HEK293 (cell line): ENCODE data around the gene NUMB.

Source experiments
- CTCF ChIP-seq: fragments of 450-650 bp; formaldehyde crosslinking; IDR thresholded peaks from 2 replicates; pipeline ENCODE4 v1.5.1; 2016; ENCODE audit warnings: missing biosample characterization, missing genetic modification characterization
- KLF1 ChIP-seq: fragments of 450-650 bp; formaldehyde crosslinking; IDR thresholded peaks from 2 replicates; pipeline ENCODE4 v1.5.1; 2016; ENCODE audit warnings: missing biosample characterization, missing genetic modification characterization
- ZBTB1 ChIP-seq: fragments of 450-650 bp; formaldehyde crosslinking; IDR thresholded peaks from 2 replicates; pipeline ENCODE4 v1.5.1; 2016; ENCODE audit warnings: missing biosample characterization, missing genetic modification characterization

- TF ChIP-seq CTCF (tag by site-specific recombination), result no peak
- no peak for TF ChIP-seq ZBTB1
- no peak for TF ChIP-seq KLF1 (tag by site-specific recombination)
Observed at GRCh38 chr14:73277376-73277775, 181.0 kb downstream of the NUMB start.
